ENCODE data around the gene ZFP90.
"Not testable (repeated sequence)": the region's sequence is repeated elsewhere in the genome, so short reads cannot be mapped to it uniquely, and the experiment has no call there.

Gene ZFP90

GRCh38 chr16:68519225-68519745 is 19.8 kb upstream of the ZFP90 start:
- DNase-seq: no peak

GRCh38 chr16:68520649-68521086 is 18.4 kb upstream of the ZFP90 start:
- DNase-seq: peak; percentile 90 to 91

GRCh38 chr16:68524069-68524820 is 14.8 kb upstream of the ZFP90 start:
- DNase-seq: no peak

GRCh38 chr16:68526143-68526781 is 12.8 kb upstream of the ZFP90 start:
- no peak for DNase-seq

GRCh38 chr16:68526782-68527145 is 12.3 kb upstream of the ZFP90 start:
- no peak for DNase-seq

GRCh38 chr16:68528233-68528632 is 10.9 kb upstream of the ZFP90 start:
- DNase-seq: no peak

- peak; percentile 88 to 91 for DNase-seq
Observed at GRCh38 chr16:68528686-68529379, 10.3 kb upstream of the ZFP90 start.

- DNase-seq: no peak
Observed at GRCh38 chr16:68529608-68529930, 9.5 kb upstream of the ZFP90 start.

- peak; percentile 90 to 91 for DNase-seq
Observed at GRCh38 chr16:68529931-68530701, 9.0 kb upstream of the ZFP90 start.

GRCh38 chr16:68533937-68534336 is 5.2 kb upstream of the ZFP90 start:
- DNase-seq: no peak

- DNase-seq: no peak
Observed at GRCh38 chr16:68535331-68535730, 3.8 kb upstream of the ZFP90 start.

GRCh38 chr16:68539711-68540239 is 684 bp downstream of the ZFP90 start:
- DNase-seq: peak; percentile 5 to 45

GRCh38 chr16:68548947-68549346 is 9.9 kb downstream of the ZFP90 start:
- DNase-seq: peak; percentile 37 to 39

- DNase-seq: no peak
Observed at GRCh38 chr16:68553186-68553585, 14.1 kb downstream of the ZFP90 start.

GRCh38 chr16:68560341-68560740 is 21.2 kb downstream of the ZFP90 start:
- DNase-seq: not testable (repeated sequence)

GRCh38 chr16:68563631-68564381 is 24.7 kb downstream of the ZFP90 start:
- DNase-seq: no peak

GRCh38 chr16:68564382-68564985 is 25.4 kb downstream of the ZFP90 start:
- no peak for DNase-seq

GRCh38 chr16:68574479-68574878 is 35.4 kb downstream of the ZFP90 start:
- DNase-seq: no peak

- DNase-seq: no peak
Observed at GRCh38 chr16:68575082-68575481, 36.0 kb downstream of the ZFP90 start.

GRCh38 chr16:68577352-68577853 is 38.3 kb downstream of the ZFP90 start:
- DNase-seq: no peak
